ENCODE measurements around the gene BEST3. TPM values are rescaled to one million over a fixed set of nuclear protein-coding genes. Genes with fewer than 3 reads are reported as not detected.

Gene BEST3
- total and polyA plus RNA-seq, 2 donors (not counting 3 experiments of a cell fraction or from before 2014, with no cell fraction given), result 0.12 to 0.18 TPM

GRCh38 chr12:69623970-69624369 is 75.1 kb downstream of the BEST3 start:
- Histone ChIP-seq H3K9me3 (replicated peaks; ENCODE audit: control insufficient read depth, insufficient read depth, low read length) (no peaks in the 10 kb centered on the region), H3K27ac (ENCODE audit: insufficient read depth, low read depth, low read length) (no peak overlapping the region), H3K4me3 (replicated peaks in 1 of 3; ENCODE audit: insufficient read depth in 1 of 3, low read depth in 1 of 3, low read length in 3 of 3) (no peak overlapping the region), H3K36me3 (ENCODE audit: control insufficient read depth in 2 of 2, extremely low read depth in 1 of 2, insufficient read depth in 2 of 2, low read length in 2 of 2) (no peaks in the 10 kb centered on the region), H2AFZ (ENCODE audit: low read depth, low read length) (no peak overlapping the region), H3K4me2 (ENCODE audit: insufficient read depth, low read length) (no peak overlapping the region), H4K20me1 (replicated peaks; ENCODE audit: control insufficient read depth, extremely low read depth, insufficient read depth, low read length) (no peaks in the 10 kb centered on the region), H3K9me1 (replicated peaks; ENCODE audit: control insufficient read depth, extremely low read depth, insufficient read depth, low read length) (no peaks in the 10 kb centered on the region), H3K9ac (replicated peaks; ENCODE audit: extremely low read depth, insufficient read depth, low read length) (no peak overlapping the region), H3K4me1 (ENCODE audit: control insufficient read depth, extremely low read depth, insufficient read depth, low read length) (no peaks in the 10 kb centered on the region), H3K27me3 (ENCODE audit: control insufficient read depth in 2 of 2, insufficient read depth in 2 of 2, low read length in 2 of 2) (peaks cover 2% of the 10 kb centered on the region in 2 experiments), H3K79me2 (ENCODE audit: control insufficient read depth, insufficient read depth, low read length) (no peaks in the 10 kb centered on the region)
- no peak for DNase-seq (ENCODE audit: low read depth, low spot score)
- no TSS peak for BruUV-seq (replicated peaks)
- dilution Hi-C loops (cut with MboI; ENCODE audit: extremely low pct_ligation_motif_present, low sequenced_read_pairs), result no loop called here
- ChIA-PET CTCF (interaction anchor here (3.3 kb wide), 1 partner anchor 15 kb away, joined by 13 read pairs; no protein-coding TSS in a partner anchor), POLR2A (no interaction called here)
- intact Hi-C loops (cut with micrococcal nuclease), result no loop called here
- TF ChIP-seq GATA2 (IDR thresholded peaks at IDR 0.05; ENCODE audit: insufficient read depth, insufficient read length, low read depth, low read length), result no peak
- TF ChIP-seq EZH2 (IDR thresholded peaks at IDR 0.05; ENCODE audit: borderline replicate concordance, low read depth, low read length, severe bottlenecking), result no peak
- no peak for TF ChIP-seq POLR2AphosphoS5 (IDR thresholded peaks at IDR 0.05; ENCODE audit: insufficient read depth, low read depth, low read length)
- TF ChIP-seq JUN (IDR thresholded peaks at IDR 0.05; ENCODE audit: borderline replicate concordance, insufficient read depth, insufficient read length, low read depth), result no peak
- no peak for TF ChIP-seq FOS (IDR thresholded peaks at IDR 0.05; ENCODE audit: borderline replicate concordance, insufficient read depth, low read length)
- TF ChIP-seq MYC (IDR thresholded peaks at IDR 0.05; ENCODE audit: low read depth, low read length), result no peak
- no peak for TF ChIP-seq CTCF (IDR thresholded peaks at IDR 0.05; ENCODE audit: extremely low read depth in 1 of 2, insufficient read depth in 1 of 2, low read depth in 1 of 2, low read length in 2 of 2)
- TF ChIP-seq MAX (IDR thresholded peaks at IDR 0.05; ENCODE audit: insufficient read depth, insufficient read length), result no peak
- no peak for TF ChIP-seq POLR2A (IDR thresholded peaks at IDR 0.05; ENCODE audit: low read depth, low read length)
- FAIRE-seq, result no peak
